K562 (cell line): ENCODE data around the gene CALML6. TPM values are rescaled to one million over a fixed set of nuclear protein-coding genes. Genes with fewer than 3 reads are reported as not detected.
A peak's percentile ranks its signal among the peaks of the same experiment; 100 is the strongest.

Experiments used
- ARHGAP35 ChIP-seq: fragments of 450-650 bp; IDR thresholded peaks from 2 replicates; pipeline ENCODE4 v1.6.1; 2018; ENCODE audit not compliant: partially characterized antibody
- BMI1 ChIP-seq: fragments of 150-350 bp; IDR thresholded peaks from 2 replicates; pipeline ENCODE4 v1.6.1; 2014; ENCODE audit warnings: low read length
- CHD2 ChIP-seq: IDR thresholded peaks from 2 replicates; pipeline ENCODE4 v1.6.1; 2011; ENCODE audit warnings: low read depth, low read length
- NCOA2 ChIP-seq, 2 experiments: fragments of 450-650 bp; IDR thresholded peaks; 2 replicates each; pipeline ENCODE4 v1.6.1; 2018; ENCODE audit warnings: mild to moderate bottlenecking in 2 of 2, moderate library complexity in 1 of 2; ENCODE audit not compliant: partially characterized antibody in 2 of 2
- NCOA4 ChIP-seq: fragments of 450-650 bp; IDR thresholded peaks from 2 replicates; pipeline ENCODE4 v1.6.1; 2018; ENCODE audit warnings: mild to moderate bottlenecking; ENCODE audit not compliant: partially characterized antibody
- NFE2 ChIP-seq: IDR thresholded peaks from 2 replicates; pipeline ENCODE4 v1.6.1; 2014; ENCODE audit warnings: antibody characterized with exemption, low read depth
- NFIC ChIP-seq: fragments of 450-650 bp; IDR thresholded peaks from 2 replicates; pipeline ENCODE4 v1.6.1; 2017; ENCODE audit warnings: mild to moderate bottlenecking, inconsistent platforms
- POLR2G ChIP-seq: fragments of 200-400 bp; formaldehyde crosslinking; IDR thresholded peaks from 2 replicates; pipeline ENCODE4 v1.6.1; 2017; ENCODE audit warnings: low read depth, mild to moderate bottlenecking, antibody characterized with exemption, low read length, moderate library complexity
- RFX1 ChIP-seq: fragments of 450-650 bp; IDR thresholded peaks from 2 replicates; pipeline ENCODE4 v1.6.1; 2016; ENCODE audit warnings: mild to moderate bottlenecking, moderate library complexity
- SMAD2 ChIP-seq: fragments of 150-350 bp; IDR thresholded peaks from 2 replicates; pipeline ENCODE4 v1.6.1; 2014; ENCODE audit warnings: low read depth, mild to moderate bottlenecking, low read length
- ZNF12 ChIP-seq: sonication (generic); formaldehyde crosslinking; IDR thresholded peaks from 2 replicates; pipeline ENCODE4 v1.4.0; 2020; ENCODE audit warnings: mild to moderate bottlenecking, missing genetic modification reagents
- ZNF23 ChIP-seq: fragments of 250-450 bp; sonication (Bioruptor Pico); IDR thresholded peaks from 2 replicates; pipeline ENCODE4 v1.4.0; 2020; ENCODE audit warnings: mild to moderate bottlenecking
- ZNF431 ChIP-seq: sonication (generic); formaldehyde crosslinking; IDR thresholded peaks from 2 replicates; pipeline ENCODE4 v1.8.0; 2022; ENCODE audit warnings: mild to moderate bottlenecking, missing genetic modification reagents
- ZNF584 ChIP-seq: fragments of 200-800 bp; sonication (Bioruptor generic); IDR thresholded peaks from 2 replicates; pipeline ENCODE4 v1.6.1; 2016; ENCODE audit warnings: low read depth, mild to moderate bottlenecking, missing genetic modification characterization, missing compliant biosample characterization
- polyA plus RNA-seq, 8 experiments: library from polyadenylated mRNA; depleted of rRNA in 4 of 8; stranded (reverse) in 5 of 8; unstranded in 3 of 8; fragments of >200 nt; fragmentation: Nextera tagmentation in 2 of 8; fragmentation: Illumina TruSeq in 1 of 8; extraction: Ambion mirVana in 2 of 8; extraction: Trizol in 1 of 8; gene quantifications; 2 replicates each; pipeline versions ENCODE4 v1.2.1 to v1.2.3, GENCODE V29; 2011 to 2014; ENCODE audit warnings: inconsistent platforms in 1 of 8, missing spikeins in 1 of 8
- total RNA-seq, 7 experiments: library from RNA; depleted of rRNA in 6 of 7; stranded (reverse); fragments of >200 nt in 6 of 7; fragmentation: Illumina TruSeq in 2 of 7; extraction: Trizol in 2 of 7; gene quantifications; 2 replicates each; pipeline versions ENCODE4 v1.2.1 to v1.2.3, GENCODE V29; 2011 to 2021; ENCODE audit warnings: low replicate concordance in 1 of 7
- TF ChIP-seq, protein P1 (sequence below): sonication (generic); formaldehyde crosslinking; IDR thresholded peaks from 2 replicates; pipeline ENCODE4 v1.8.1; 2022; ENCODE audit warnings: missing genetic modification reagents
- TF ChIP-seq, protein P2 (sequence below): fragments of 450-650 bp; formaldehyde crosslinking; IDR thresholded peaks from 2 replicates; pipeline ENCODE4 v1.4.0; 2020; ENCODE audit warnings: mild to moderate bottlenecking, mixed read lengths
- TF ChIP-seq, protein P3 (sequence below): IDR thresholded peaks from 2 replicates; pipeline ENCODE4 v1.6.1; 2016; ENCODE audit warnings: missing genetic modification characterization, missing compliant biosample characterization
- TF ChIP-seq, protein P4 (sequence below): fragments of 450-650 bp; formaldehyde crosslinking; IDR thresholded peaks from 2 replicates; pipeline ENCODE4 v1.4.0; 2020; ENCODE audit warnings: mild to moderate bottlenecking, moderate library complexity
- TF ChIP-seq, protein P5 (sequence below): fragments of 200-800 bp; sonication (Bioruptor generic); IDR thresholded peaks from 2 replicates; pipeline ENCODE4 v1.6.1; 2017; ENCODE audit warnings: missing genetic modification characterization, missing compliant biosample characterization
- TF ChIP-seq, protein P6 (sequence below): fragments of 250-450 bp; sonication (Bioruptor Pico); IDR thresholded peaks from 2 replicates; pipeline ENCODE4 v1.8.0; 2021; ENCODE audit warnings: mild to moderate bottlenecking, moderate library complexity

CALML6 gene
- total and polyA plus RNA-seq, 9 of the 15 experiments (the other 6 are each of a cell fraction or from before 2014, with no cell fraction given), result 0.14 TPM; not detected in 8

DNA sequence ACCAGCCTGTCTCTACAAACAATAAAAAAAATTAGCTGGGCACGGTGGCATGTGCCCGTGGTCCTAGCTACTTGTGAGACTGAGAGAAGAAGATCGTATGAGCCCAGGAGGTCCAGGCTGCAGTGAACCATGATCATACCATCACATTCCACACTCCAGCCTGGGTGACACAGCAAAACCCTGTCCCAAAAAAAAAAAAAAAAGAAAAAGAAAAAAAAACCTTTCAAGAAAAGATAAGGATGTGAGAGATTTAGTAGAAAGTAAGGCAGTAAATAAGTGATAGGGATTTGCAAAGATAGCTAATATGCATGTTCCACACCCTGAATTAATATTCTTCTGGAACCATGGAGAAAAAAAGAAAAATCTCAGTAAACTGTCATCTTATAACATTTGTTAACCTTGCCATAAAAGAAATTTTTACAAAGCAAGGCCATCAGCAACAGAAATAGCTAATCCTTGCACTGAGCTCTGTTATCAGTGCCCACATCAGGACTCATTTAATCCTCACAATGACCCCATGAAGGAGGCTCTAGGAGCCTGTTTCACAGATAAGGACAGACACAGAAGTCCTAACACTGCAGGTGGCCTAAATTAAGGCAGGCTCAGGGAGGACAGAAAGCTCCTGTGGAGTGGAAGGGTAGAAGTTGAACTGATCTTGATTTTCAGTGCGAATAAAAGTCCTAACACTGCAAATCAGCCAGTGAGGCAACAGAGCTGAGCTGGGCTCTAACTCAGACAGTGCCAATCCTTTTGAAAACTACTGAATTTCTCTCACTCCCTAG, 31.8 kb upstream of the CALML6 start (continued):
- TF ChIP-seq, protein P1, sequence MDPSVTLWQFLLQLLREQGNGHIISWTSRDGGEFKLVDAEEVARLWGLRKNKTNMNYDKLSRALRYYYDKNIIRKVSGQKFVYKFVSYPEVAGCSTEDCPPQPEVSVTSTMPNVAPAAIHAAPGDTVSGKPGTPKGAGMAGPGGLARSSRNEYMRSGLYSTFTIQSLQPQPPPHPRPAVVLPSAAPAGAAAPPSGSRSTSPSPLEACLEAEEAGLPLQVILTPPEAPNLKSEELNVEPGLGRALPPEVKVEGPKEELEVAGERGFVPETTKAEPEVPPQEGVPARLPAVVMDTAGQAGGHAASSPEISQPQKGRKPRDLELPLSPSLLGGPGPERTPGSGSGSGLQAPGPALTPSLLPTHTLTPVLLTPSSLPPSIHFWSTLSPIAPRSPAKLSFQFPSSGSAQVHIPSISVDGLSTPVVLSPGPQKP (CRISPR knock-in tag), result no peak
- TF ChIP-seq, protein P2, sequence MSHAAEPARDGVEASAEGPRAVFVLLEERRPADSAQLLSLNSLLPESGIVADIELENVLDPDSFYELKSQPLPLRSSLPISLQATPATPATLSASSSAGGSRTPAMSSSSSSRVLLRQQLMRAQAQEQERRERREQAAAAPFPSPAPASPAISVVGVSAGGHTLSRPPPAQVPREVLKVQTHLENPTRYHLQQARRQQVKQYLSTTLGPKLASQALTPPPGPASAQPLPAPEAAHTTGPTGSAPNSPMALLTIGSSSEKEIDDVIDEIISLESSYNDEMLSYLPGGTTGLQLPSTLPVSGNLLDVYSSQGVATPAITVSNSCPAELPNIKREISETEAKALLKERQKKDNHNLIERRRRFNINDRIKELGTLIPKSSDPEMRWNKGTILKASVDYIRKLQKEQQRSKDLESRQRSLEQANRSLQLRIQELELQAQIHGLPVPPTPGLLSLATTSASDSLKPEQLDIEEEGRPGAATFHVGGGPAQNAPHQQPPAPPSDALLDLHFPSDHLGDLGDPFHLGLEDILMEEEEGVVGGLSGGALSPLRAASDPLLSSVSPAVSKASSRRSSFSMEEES (CRISPR knock-in tag), result no peak
- TF ChIP-seq POLR2G, result no peak
- TF ChIP-seq, protein P3, sequence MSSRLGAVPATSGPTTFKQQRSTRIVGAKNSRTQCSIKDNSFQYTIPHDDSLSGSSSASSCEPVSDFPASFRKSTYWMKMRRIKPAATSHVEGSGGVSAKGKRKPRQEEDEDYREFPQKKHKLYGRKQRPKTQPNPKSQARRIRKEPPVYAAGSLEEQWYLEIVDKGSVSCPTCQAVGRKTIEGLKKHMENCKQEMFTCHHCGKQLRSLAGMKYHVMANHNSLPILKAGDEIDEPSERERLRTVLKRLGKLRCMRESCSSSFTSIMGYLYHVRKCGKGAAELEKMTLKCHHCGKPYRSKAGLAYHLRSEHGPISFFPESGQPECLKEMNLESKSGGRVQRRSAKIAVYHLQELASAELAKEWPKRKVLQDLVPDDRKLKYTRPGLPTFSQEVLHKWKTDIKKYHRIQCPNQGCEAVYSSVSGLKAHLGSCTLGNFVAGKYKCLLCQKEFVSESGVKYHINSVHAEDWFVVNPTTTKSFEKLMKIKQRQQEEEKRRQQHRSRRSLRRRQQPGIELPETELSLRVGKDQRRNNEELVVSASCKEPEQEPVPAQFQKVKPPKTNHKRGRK (tag), result no peak
- no peak for TF ChIP-seq ZNF23
- TF ChIP-seq, protein P4, sequence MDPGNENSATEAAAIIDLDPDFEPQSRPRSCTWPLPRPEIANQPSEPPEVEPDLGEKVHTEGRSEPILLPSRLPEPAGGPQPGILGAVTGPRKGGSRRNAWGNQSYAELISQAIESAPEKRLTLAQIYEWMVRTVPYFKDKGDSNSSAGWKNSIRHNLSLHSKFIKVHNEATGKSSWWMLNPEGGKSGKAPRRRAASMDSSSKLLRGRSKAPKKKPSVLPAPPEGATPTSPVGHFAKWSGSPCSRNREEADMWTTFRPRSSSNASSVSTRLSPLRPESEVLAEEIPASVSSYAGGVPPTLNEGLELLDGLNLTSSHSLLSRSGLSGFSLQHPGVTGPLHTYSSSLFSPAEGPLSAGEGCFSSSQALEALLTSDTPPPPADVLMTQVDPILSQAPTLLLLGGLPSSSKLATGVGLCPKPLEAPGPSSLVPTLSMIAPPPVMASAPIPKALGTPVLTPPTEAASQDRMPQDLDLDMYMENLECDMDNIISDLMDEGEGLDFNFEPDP, result no peak
- no peak for TF ChIP-seq CHD2
- no peak for TF ChIP-seq ZNF584 (CRISPR knock-in tag)
- TF ChIP-seq SMAD2, result no peak
- no peak for TF ChIP-seq ARHGAP35
- TF ChIP-seq BMI1, result no peak
- no peak for TF ChIP-seq ZNF12 (CRISPR knock-in tag)
- peak in 1 of 2 experiments; percentile 19 for TF ChIP-seq NCOA2 (IDR thresholded peaks at IDR 0.05; ENCODE audit: partially characterized antibody in 2 of 2)
- TF ChIP-seq ZNF431, result no peak
- peak; percentile 79 for TF ChIP-seq NFE2
- TF ChIP-seq RFX1, result no peak
- TF ChIP-seq, protein P5, sequence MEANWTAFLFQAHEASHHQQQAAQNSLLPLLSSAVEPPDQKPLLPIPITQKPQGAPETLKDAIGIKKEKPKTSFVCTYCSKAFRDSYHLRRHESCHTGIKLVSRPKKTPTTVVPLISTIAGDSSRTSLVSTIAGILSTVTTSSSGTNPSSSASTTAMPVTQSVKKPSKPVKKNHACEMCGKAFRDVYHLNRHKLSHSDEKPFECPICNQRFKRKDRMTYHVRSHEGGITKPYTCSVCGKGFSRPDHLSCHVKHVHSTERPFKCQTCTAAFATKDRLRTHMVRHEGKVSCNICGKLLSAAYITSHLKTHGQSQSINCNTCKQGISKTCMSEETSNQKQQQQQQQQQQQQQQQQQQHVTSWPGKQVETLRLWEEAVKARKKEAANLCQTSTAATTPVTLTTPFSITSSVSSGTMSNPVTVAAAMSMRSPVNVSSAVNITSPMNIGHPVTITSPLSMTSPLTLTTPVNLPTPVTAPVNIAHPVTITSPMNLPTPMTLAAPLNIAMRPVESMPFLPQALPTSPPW (CRISPR knock-in tag), result no peak
- no peak for TF ChIP-seq NCOA4
- TF ChIP-seq, protein P6, sequence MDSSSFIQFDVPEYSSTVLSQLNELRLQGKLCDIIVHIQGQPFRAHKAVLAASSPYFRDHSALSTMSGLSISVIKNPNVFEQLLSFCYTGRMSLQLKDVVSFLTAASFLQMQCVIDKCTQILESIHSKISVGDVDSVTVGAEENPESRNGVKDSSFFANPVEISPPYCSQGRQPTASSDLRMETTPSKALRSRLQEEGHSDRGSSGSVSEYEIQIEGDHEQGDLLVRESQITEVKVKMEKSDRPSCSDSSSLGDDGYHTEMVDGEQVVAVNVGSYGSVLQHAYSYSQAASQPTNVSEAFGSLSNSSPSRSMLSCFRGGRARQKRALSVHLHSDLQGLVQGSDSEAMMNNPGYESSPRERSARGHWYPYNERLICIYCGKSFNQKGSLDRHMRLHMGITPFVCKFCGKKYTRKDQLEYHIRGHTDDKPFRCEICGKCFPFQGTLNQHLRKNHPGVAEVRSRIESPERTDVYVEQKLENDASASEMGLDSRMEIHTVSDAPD (CRISPR knock-in tag), result no peak
- peak; percentile 80 for TF ChIP-seq NFIC
